ENCODE results near the gene IBA57.
"Not testable (repeated sequence)": the region's sequence is repeated elsewhere in the genome, so short reads cannot be mapped to it uniquely, and the experiment has no call there.

The IBA57 gene

DNA sequence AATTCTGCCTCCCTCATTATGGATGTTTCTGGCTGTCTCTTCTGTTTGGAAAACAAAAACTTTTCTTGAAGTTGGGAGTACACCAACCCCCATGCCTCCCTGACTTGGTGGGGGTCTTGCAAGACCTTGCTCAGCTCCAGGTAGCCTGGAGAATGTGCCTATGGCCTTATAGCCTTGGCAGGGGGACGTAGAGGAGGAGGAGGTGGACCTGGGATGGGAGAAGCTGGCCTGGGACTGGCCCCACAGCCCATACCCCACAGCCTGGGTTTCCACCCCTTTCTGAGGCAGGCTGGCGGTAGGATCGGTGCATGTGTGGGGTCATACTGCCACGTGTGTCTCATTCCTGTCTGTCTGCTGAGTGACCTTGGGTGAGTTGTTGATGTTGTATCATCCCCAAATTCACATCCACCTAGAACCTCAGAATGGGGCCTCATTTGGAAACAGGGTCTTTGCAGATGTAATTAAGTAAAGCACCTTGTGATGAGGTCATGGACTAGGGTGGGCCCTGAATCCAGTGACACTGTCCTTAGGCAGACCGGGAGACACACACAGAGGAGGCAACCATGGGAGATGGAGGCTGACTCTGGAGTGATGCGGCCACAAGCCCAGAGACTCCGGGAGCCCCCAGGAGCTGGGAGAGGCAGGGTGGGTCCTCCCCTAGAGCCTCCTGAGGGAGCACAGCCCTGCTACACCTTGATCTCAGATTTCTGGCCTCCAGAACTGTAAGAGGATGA is 60.7 kb downstream of the IBA57 start:
- H3K4me3 ChIP-seq (ENCODE audit: control insufficient read depth, low read depth, low read length), result no peak overlapping the region
- TF ChIP-seq, protein P1, sequence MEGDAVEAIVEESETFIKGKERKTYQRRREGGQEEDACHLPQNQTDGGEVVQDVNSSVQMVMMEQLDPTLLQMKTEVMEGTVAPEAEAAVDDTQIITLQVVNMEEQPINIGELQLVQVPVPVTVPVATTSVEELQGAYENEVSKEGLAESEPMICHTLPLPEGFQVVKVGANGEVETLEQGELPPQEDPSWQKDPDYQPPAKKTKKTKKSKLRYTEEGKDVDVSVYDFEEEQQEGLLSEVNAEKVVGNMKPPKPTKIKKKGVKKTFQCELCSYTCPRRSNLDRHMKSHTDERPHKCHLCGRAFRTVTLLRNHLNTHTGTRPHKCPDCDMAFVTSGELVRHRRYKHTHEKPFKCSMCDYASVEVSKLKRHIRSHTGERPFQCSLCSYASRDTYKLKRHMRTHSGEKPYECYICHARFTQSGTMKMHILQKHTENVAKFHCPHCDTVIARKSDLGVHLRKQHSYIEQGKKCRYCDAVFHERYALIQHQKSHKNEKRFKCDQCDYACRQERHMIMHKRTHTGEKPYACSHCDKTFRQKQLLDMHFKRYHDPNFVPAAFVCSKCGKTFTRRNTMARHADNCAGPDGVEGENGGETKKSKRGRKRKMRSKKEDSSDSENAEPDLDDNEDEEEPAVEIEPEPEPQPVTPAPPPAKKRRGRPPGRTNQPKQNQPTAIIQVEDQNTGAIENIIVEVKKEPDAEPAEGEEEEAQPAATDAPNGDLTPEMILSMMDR (IDR thresholded peaks at IDR 0.05; ENCODE audit: control insufficient read depth, insufficient read depth, low read depth, low read length, missing control alignments), result no peak

DNA sequence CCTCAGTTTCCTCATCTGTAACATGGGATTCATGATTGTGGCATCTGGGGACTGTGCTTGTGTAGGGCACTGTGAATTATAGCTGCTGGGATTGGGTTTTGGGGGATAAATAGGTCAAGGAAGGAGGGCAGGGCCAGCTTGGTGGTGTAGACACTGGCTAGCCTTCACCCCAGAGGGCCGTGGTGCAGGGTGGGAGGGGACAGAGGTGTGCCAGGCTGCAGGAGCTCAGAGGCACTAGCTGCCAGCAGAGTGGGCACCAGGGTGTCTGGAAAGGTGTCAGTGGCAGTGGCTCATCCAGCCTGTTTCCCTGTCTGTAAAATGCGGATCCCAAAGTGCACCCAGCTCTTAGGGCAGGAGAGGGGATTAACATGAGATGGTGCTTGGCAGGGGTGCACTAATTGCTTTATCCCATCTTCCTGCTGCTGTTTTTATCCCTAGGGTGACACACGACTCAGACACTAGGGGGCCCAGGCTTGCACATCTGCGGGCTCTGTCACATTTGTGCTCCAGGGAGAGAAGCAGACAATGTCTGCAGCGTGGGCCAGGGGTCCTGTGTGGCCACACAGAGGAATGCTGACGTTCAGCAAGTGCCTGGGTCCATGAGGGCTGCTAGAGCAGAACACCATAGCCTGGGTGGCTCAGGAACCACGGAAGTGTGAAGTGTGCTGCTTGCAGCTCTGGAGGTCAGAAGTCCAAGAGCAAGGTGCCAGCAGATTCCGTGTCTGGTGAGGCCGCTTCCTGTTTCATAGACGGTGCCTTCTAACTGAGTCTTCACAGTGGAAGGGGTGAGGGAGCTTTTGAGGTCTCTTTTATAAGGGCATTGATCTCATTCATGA is 61.6 kb downstream of the IBA57 start:
- no peak for DNase-seq (ENCODE audit: low read depth)
- TF ChIP-seq, protein P1 (IDR thresholded peaks at IDR 0.05; ENCODE audit: control insufficient read depth, insufficient read depth, low read depth, low read length, missing control alignments), result peak; percentile 32
- H3K4me3 ChIP-seq (ENCODE audit: control insufficient read depth, low read depth, low read length), result no peak overlapping the region

More for the DNA sequence above, 60.7 kb downstream of the IBA57 start:
- no peak for DNase-seq (ENCODE audit: low read depth)

DNA sequence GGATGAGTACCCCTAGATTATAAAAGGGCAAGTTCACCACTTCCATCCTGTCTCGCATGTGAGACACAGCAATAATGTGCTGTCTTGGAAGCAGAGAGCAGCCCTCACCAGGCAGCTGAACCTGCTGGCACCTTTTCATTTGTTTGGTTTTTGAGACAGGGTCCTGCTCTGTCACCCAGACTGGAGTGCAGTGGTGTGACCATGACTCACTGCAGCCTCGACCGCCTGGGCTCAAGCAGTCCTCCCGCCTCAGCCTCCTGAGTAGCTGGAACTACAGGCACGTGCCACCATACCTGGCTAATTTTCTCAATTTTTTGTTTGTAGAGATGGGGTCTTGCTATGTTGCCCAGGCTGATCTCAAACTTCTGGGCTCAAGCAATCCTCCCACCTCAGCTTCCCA is 62.5 kb downstream of the IBA57 start:
- H3K4me3 ChIP-seq (ENCODE audit: control insufficient read depth, low read depth, low read length); DNase-seq (ENCODE audit: low read depth): not testable (repeated sequence)

DNA sequence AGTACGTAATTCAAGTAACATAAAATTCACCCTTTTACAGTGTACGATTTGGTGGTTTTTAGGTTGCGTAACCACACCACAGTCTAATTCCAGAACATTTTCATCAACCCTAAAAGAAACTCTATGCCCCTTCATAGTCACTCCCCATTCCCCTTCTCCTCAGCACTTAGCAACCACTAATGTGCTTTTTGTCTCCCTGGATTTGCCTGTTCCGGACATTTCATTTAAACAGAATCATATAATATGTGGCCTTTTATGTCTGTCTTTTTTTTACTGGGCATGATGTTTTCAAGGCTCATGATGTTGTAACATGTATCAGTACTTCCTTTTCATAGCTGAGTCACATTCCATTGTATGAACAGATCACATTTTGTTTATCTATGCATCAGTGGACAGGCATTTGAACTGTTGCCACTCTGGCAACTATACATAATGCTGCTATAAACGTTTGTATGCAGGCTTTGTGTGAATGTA is 63.0 kb downstream of the IBA57 start:
- TF ChIP-seq, protein P1 (IDR thresholded peaks at IDR 0.05; ENCODE audit: control insufficient read depth, insufficient read depth, low read depth, low read length, missing control alignments), result no peak
- DNase-seq (ENCODE audit: low read depth), result peak; percentile 85
- no peak overlapping the region for H3K4me3 ChIP-seq (ENCODE audit: control insufficient read depth, low read depth, low read length)

DNA sequence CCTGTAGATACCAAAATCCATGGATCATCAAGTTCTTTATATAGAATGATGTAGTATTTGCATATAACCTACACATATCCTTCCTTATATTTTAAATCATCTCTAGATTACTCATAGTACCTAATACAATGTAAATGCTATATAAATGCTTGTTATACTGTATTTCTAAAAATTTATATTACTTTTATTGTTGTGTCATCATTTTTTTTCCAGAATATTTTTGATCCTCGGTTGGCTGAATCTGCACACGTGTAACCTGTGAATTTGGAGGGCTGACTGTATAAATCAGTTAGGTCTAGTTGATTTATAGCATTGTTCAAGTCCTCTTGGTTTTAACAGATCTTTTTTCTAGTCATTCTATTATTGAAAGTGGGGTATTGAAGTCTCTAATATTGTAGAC is 65.6 kb downstream of the IBA57 start:
- TF ChIP-seq, protein P1 (IDR thresholded peaks at IDR 0.05; ENCODE audit: control insufficient read depth, insufficient read depth, low read depth, low read length, missing control alignments), result no peak

More for the DNA sequence above, 65.6 kb downstream of the IBA57 start:
- no peak for DNase-seq (ENCODE audit: low read depth)
- H3K4me3 ChIP-seq (ENCODE audit: control insufficient read depth, low read depth, low read length), result no peak overlapping the region

Data from AG09309 (cell line).